HCT116 (cell line): Measurements from ENCODE around the gene YAP1. TPM values are rescaled to one million over a fixed set of nuclear protein-coding genes. Genes with fewer than 3 reads are reported as not detected.

Experiments used
- ATAC-seq: fragments of 200-7000 bp; cut with Tn5 transposase; 2 replicates; pipeline ENCODE4 v1.9.1; 2020; ENCODE audit warnings: mild to moderate bottlenecking, moderate library complexity
- BruUV-seq: library from RNA; stranded (reverse); fragments of 400-500 nt; replicated peaks from 2 replicates; lab custom pipeline; 2021; lab: Mats Ljungman, UMichigan
- CTCF ChIA-PET: fragments of 300-600 bp; sonication (Branson Sonifier 250); formaldehyde crosslinking; loops from one replicate; lab custom pipeline; 2021; ENCODE audit warnings: antibody characterized with exemption; lab: Charles Lee
- POLR2A ChIA-PET: fragments of 300-600, 350-600 bp; sonication (Branson Sonifier 250); formaldehyde crosslinking; loops from one replicate; lab custom pipeline; 2021; ENCODE audit warnings: antibody characterized with exemption; lab: Charles Lee
- RAD21 ChIA-PET, 2 experiments: fragments of 300-600 bp; sonication (Branson Sonifier 250); formaldehyde crosslinking; loops; one replicate each; lab custom pipeline; 2023; ENCODE audit warnings: low total read pairs in 2 of 2; ENCODE audit not compliant: uncharacterized antibody in 2 of 2, unreplicated experiment in 2 of 2, low non-redundant PET in 1 of 2; lab: Charles Lee
- DNase-seq: peaks from one replicate; pipeline ENCODE4 v3.0.0-alpha.2; 2010; ENCODE audit warnings: low read depth, low spot score
- H2AFZ ChIP-seq: fragments of 200-600 bp; shearing (Covaris generic), sonication (generic); 2 replicates; pipeline ENCODE4 v1.6.1; 2017; ENCODE audit warnings: low read depth, mixed run types, mixed read lengths, antibody characterized with exemption, low read length; ENCODE audit not compliant: poor library complexity, severe bottlenecking
- H3K27ac ChIP-seq: 2 replicates; pipeline ENCODE4 v1.5.1; 2012; ENCODE audit warnings: low read depth, low read length
- H3K27me3 ChIP-seq: fragments of 200-600 bp; sonication (generic); 2 replicates; pipeline ENCODE4 v1.6.1; 2016; ENCODE audit warnings: mixed run types, low read length, mixed read lengths; ENCODE audit not compliant: insufficient read depth
- H3K36me3 ChIP-seq, 2 experiments: fragments of 200-500 bp in 1 of 2; fragments of 200-600 bp in 1 of 2; sonication (Bioruptor generic) in 1 of 2; sonication (generic) in 1 of 2; 2 replicates each; pipeline versions ENCODE4 v1.5.1 to v1.6.1; 2014 to 2016; ENCODE audit warnings: low read length in 2 of 2, inconsistent platforms in 1 of 2, mixed read lengths in 1 of 2, mixed run types in 1 of 2; ENCODE audit not compliant: insufficient read depth in 2 of 2, control insufficient read depth in 1 of 2
- H3K4me1 ChIP-seq, 2 experiments: fragments of 200-600 bp in 1 of 2; sonication (generic) in 1 of 2; 2 replicates each; pipeline versions ENCODE4 v1.5.1 to v1.6.1; 2012 to 2017; ENCODE audit warnings: low read length in 2 of 2, inconsistent platforms in 1 of 2, mild to moderate bottlenecking in 1 of 2, mixed read lengths in 1 of 2, mixed run types in 1 of 2, moderate library complexity in 1 of 2; ENCODE audit not compliant: insufficient read depth in 2 of 2, control insufficient read depth in 1 of 2
- H3K4me2 ChIP-seq: fragments of 200-600 bp; sonication (generic); 2 replicates; pipeline ENCODE4 v1.6.1; 2017; ENCODE audit warnings: mixed run types, low read length, mixed read lengths
- H3K4me3 ChIP-seq, 2 experiments: fragments of 200-600 bp in 1 of 2; sonication (generic) in 1 of 2; replicated peaks in 1 of 2; 2 replicates each; pipeline ENCODE4 v1.5.1; 2011 to 2016; ENCODE audit warnings: low read length in 2 of 2, control low read depth in 1 of 2, low read depth in 1 of 2, mild to moderate bottlenecking in 1 of 2, mixed read lengths in 1 of 2, mixed run types in 1 of 2
- H3K79me2 ChIP-seq: fragments of 200-600 bp; sonication (generic); 2 replicates; pipeline ENCODE4 v1.6.1; 2017; ENCODE audit warnings: mild to moderate bottlenecking, mixed run types, low read length, moderate library complexity, mixed read lengths; ENCODE audit not compliant: insufficient read depth
- H3K9ac ChIP-seq: fragments of 200-600 bp; sonication (generic); 2 replicates; pipeline ENCODE4 v1.6.1; 2016; ENCODE audit warnings: low read length, mixed read lengths
- H3K9me2 ChIP-seq: fragments of 200-600 bp; sonication (generic), shearing (Covaris generic); 2 replicates; pipeline ENCODE4 v1.6.1; 2017; ENCODE audit warnings: mixed run types, mild to moderate bottlenecking, moderate library complexity; ENCODE audit not compliant: insufficient read depth
- H3K9me3 ChIP-seq, 2 experiments: fragments of 200-500 bp in 1 of 2; fragments of 200-600 bp in 1 of 2; sonication (Bioruptor generic) in 1 of 2; sonication (generic) in 1 of 2; 2 replicates each; pipeline ENCODE4 v1.6.1; 2014 to 2017; ENCODE audit warnings: low read length in 2 of 2, mixed read lengths in 2 of 2, inconsistent platforms in 1 of 2, low read depth in 1 of 2, mild to moderate bottlenecking in 1 of 2, mixed run types in 1 of 2, moderate library complexity in 1 of 2; ENCODE audit not compliant: control insufficient read depth in 1 of 2, insufficient read depth in 1 of 2
- H4K20me1 ChIP-seq: fragments of 200-600 bp; sonication (generic), shearing (Covaris generic); 2 replicates; pipeline ENCODE4 v1.6.1; 2017; ENCODE audit warnings: mixed run types, mild to moderate bottlenecking, moderate library complexity; ENCODE audit not compliant: insufficient read depth
- CEBPB ChIP-seq: IDR thresholded peaks from 2 replicates; pipeline ENCODE4 v1.6.1; 2012; ENCODE audit warnings: low read depth
- FOSL1 ChIP-seq: IDR thresholded peaks from 2 replicates; pipeline ENCODE4 v1.6.1; 2012; ENCODE audit warnings: low read depth
- JUND ChIP-seq: IDR thresholded peaks from 2 replicates; pipeline ENCODE4 v1.6.1; 2012
- POLR2A ChIP-seq: IDR thresholded peaks from 2 replicates; pipeline ENCODE4 v1.7.0; 2011; ENCODE audit warnings: borderline replicate concordance; ENCODE audit not compliant: insufficient read depth, insufficient read length; ENCODE audit errors: extremely low read depth
- RAD21 ChIP-seq: IDR thresholded peaks from 2 replicates; pipeline ENCODE4 v1.6.1; 2012; ENCODE audit warnings: low read depth, mild to moderate bottlenecking
- ZNF274 ChIP-seq: fragments of 200-500 bp; sonication (Bioruptor generic); IDR thresholded peaks from 2 replicates; pipeline ENCODE4 v1.6.1; 2014; ENCODE audit warnings: mild to moderate bottlenecking, low read depth, low read length, inconsistent platforms
- intact Hi-C: fragments of 100-400 bp; cut with micrococcal nuclease; formaldehyde crosslinking; loops from 2 replicates; pipeline ENCODE4 v1.10.0; 2022
- total RNA-seq: library from RNA; stranded (reverse); gene quantifications from one replicate; pipeline ENCODE4 v1.2.1, GENCODE V29; 2021; ENCODE audit not compliant: unreplicated experiment
- TF ChIP-seq, protein P1 (sequence below): IDR thresholded peaks from 2 replicates; pipeline ENCODE4 v1.6.1; 2012
- TF ChIP-seq, protein P2 (sequence below): IDR thresholded peaks from 2 replicates; pipeline ENCODE4 v1.6.1; 2012; ENCODE audit warnings: low read depth
- TF ChIP-seq, protein P3 (sequence below), 3 experiments: fragments of 200-600 bp in 1 of 3; sonication (generic) in 1 of 3; IDR thresholded peaks in 2 of 3; conservative IDR thresholded peaks in 1 of 3; 2 replicates each; pipeline ENCODE4 v1.5.1; 2012 to 2017; ENCODE audit warnings: low read depth in 2 of 3, low read length in 2 of 3, antibody characterized with exemption in 1 of 3, borderline replicate concordance in 1 of 3, control low read depth in 1 of 3, mild to moderate bottlenecking in 1 of 3, mixed read lengths in 1 of 3, mixed run types in 1 of 3, moderate library complexity in 1 of 3; ENCODE audit not compliant: insufficient read depth in 1 of 3

YAP1 gene
- total RNA-seq, 1 experiment from 2014 or later, result 88.6 TPM

DNA sequence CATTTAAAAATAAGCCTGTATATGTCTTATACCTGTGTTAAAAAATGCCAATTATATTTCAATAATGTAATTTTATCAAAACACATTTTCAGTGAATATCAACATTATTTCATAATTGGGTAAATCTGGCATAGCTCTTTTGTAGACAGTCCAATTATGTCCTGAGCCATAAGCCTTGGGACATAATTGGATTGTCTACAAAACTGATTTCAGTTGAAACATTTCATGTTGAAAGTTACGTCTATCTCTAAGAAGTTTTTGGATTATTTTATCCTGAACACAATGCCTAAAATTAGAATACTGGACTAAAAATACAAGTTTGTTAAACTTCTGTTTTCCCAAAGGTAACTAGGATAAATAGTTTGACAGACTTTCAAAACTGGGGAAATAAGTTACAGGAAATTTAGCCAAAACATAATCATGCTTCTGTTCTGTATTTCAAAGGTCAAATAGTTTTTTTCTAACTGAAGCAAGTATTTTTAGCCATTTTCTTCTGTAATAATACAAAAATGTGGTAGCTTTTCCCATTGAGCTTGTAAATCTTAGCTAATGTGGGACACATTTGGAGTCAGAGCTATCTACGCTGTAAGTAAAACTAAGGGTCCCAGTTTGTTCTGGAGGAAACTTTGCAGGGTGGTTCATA lies 106.3 kb downstream of the YAP1 start:
- no TSS peak for BruUV-seq

More for the DNA sequence above, 106.3 kb downstream of the YAP1 start:
- ChIA-PET RAD21 (no interaction called here), POLR2A (no interaction called here), CTCF (no interaction called here)
- Histone ChIP-seq H3K79me2 (peaks cover 6% of the 10 kb centered on the region), H2AFZ (no peak overlapping the region), H3K27me3 (no peaks in the 10 kb centered on the region), H3K36me3 (peaks cover 6 to 7% of the 10 kb centered on the region in 2 experiments; a peak in 2 of 4 replicates), H3K27ac (no peak overlapping the region), H3K4me2 (no peak overlapping the region), H3K9me2 (no peaks in the 10 kb centered on the region), H3K4me1 (peaks cover 2 to 7% of the 10 kb centered on the region in 2 experiments; a peak in 2 of 4 replicates), H3K9me3 (no peaks in the 10 kb centered on the region), H3K9ac (no peak overlapping the region), H4K20me1 (no peaks in the 10 kb centered on the region), H3K4me3 (no peak overlapping the region)
- DNase-seq, result no peak
- intact Hi-C loops, result no loop called here
- TF ChIP-seq POLR2A (no peak), JUND (no peak), ZNF274 (no peak), FOSL1 (no peak), RAD21 (no peak), CEBPB (no peak)
- TF ChIP-seq, protein P1, sequence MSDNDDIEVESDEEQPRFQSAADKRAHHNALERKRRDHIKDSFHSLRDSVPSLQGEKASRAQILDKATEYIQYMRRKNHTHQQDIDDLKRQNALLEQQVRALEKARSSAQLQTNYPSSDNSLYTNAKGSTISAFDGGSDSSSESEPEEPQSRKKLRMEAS, result no peak
- TF ChIP-seq, protein P2, sequence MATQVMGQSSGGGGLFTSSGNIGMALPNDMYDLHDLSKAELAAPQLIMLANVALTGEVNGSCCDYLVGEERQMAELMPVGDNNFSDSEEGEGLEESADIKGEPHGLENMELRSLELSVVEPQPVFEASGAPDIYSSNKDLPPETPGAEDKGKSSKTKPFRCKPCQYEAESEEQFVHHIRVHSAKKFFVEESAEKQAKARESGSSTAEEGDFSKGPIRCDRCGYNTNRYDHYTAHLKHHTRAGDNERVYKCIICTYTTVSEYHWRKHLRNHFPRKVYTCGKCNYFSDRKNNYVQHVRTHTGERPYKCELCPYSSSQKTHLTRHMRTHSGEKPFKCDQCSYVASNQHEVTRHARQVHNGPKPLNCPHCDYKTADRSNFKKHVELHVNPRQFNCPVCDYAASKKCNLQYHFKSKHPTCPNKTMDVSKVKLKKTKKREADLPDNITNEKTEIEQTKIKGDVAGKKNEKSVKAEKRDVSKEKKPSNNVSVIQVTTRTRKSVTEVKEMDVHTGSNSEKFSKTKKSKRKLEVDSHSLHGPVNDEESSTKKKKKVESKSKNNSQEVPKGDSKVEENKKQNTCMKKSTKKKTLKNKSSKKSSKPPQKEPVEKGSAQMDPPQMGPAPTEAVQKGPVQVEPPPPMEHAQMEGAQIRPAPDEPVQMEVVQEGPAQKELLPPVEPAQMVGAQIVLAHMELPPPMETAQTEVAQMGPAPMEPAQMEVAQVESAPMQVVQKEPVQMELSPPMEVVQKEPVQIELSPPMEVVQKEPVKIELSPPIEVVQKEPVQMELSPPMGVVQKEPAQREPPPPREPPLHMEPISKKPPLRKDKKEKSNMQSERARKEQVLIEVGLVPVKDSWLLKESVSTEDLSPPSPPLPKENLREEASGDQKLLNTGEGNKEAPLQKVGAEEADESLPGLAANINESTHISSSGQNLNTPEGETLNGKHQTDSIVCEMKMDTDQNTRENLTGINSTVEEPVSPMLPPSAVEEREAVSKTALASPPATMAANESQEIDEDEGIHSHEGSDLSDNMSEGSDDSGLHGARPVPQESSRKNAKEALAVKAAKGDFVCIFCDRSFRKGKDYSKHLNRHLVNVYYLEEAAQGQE, result no peak
- TF ChIP-seq, protein P3, sequence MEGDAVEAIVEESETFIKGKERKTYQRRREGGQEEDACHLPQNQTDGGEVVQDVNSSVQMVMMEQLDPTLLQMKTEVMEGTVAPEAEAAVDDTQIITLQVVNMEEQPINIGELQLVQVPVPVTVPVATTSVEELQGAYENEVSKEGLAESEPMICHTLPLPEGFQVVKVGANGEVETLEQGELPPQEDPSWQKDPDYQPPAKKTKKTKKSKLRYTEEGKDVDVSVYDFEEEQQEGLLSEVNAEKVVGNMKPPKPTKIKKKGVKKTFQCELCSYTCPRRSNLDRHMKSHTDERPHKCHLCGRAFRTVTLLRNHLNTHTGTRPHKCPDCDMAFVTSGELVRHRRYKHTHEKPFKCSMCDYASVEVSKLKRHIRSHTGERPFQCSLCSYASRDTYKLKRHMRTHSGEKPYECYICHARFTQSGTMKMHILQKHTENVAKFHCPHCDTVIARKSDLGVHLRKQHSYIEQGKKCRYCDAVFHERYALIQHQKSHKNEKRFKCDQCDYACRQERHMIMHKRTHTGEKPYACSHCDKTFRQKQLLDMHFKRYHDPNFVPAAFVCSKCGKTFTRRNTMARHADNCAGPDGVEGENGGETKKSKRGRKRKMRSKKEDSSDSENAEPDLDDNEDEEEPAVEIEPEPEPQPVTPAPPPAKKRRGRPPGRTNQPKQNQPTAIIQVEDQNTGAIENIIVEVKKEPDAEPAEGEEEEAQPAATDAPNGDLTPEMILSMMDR (IDR thresholded peaks at IDR 0.05 in 2 of 3, conservative IDR thresholded peaks at IDR 0.05 in 1 of 3; ENCODE audit: borderline replicate concordance in 1 of 3, insufficient read depth in 1 of 3, low read depth in 2 of 3, low read length in 2 of 3), result no peak
- no peak for ATAC-seq
